Fibroblast of mammary gland (primary cell): ENCODE data around the gene KCTD10.

Source experiments
- DNase-seq: peaks from one replicate; pipeline ENCODE4 v3.0.0-alpha.2; 2010; ENCODE audit warnings: low read depth
- H3K4me3 ChIP-seq: 2 replicates; pipeline ENCODE4 v1.5.1; 2011; ENCODE audit warnings: low read depth, mild to moderate bottlenecking, low read length, moderate library complexity; ENCODE audit not compliant: control insufficient read depth
- TF ChIP-seq, protein P1 (sequence below): conservative IDR thresholded peaks from 2 replicates; pipeline ENCODE4 v1.5.1; 2011; ENCODE audit warnings: low read depth, low read length, inconsistent platforms; ENCODE audit not compliant: control insufficient read depth, insufficient read depth

Gene KCTD10, protein sequence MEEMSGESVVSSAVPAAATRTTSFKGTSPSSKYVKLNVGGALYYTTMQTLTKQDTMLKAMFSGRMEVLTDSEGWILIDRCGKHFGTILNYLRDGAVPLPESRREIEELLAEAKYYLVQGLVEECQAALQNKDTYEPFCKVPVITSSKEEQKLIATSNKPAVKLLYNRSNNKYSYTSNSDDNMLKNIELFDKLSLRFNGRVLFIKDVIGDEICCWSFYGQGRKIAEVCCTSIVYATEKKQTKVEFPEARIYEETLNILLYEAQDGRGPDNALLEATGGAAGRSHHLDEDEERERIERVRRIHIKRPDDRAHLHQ

DNA sequence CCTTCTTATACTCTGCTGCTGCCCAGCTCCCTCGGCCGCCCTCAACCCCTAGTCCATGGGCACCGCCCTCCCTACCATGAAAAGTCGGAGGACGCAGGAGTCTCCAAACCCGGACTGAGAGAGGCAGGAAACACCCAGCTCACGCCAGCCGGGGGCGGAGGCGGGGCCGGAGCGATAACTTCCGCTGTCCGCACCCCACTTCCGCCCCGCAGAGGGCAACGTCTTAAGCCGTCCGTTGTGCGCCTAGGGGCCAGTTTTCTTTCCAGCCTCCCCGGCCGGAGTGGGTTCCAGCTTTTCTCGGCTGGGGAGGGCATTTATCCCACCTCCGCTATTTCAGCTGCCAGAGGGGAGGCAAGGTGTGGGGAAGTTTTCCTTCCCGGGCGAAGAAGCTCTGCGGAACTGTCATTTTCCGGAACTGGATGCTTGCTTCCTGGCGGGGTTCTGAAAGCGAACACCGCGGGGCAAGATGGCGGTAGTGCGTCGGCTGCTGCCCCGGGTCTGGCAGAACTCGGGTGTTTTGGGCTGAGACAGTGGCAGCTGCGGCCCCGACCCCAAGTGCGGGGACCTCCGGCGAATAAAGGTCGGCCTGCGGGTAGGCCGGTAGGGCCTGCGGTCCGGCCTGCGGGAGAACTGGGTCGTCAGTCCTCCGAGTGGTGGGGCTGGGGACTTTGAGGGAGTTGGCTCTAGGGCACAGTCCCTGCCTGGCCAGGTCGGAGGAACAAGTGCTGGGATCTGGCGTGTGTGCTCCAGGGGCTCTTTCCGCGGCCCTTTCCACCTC, at the start of gene KCTD10, which contains the start of gene UBE3B:
KCTD10 (minus strand) TSS at position 116 of the 778 bp plus-strand sequence; CDS start at position 78, 38 bp downstream.
UBE3B (plus strand) TSS at position 450 of the 778 bp plus-strand sequence. CDS start 5,918 bp downstream, outside the sequence.
- TF ChIP-seq, protein P1, sequence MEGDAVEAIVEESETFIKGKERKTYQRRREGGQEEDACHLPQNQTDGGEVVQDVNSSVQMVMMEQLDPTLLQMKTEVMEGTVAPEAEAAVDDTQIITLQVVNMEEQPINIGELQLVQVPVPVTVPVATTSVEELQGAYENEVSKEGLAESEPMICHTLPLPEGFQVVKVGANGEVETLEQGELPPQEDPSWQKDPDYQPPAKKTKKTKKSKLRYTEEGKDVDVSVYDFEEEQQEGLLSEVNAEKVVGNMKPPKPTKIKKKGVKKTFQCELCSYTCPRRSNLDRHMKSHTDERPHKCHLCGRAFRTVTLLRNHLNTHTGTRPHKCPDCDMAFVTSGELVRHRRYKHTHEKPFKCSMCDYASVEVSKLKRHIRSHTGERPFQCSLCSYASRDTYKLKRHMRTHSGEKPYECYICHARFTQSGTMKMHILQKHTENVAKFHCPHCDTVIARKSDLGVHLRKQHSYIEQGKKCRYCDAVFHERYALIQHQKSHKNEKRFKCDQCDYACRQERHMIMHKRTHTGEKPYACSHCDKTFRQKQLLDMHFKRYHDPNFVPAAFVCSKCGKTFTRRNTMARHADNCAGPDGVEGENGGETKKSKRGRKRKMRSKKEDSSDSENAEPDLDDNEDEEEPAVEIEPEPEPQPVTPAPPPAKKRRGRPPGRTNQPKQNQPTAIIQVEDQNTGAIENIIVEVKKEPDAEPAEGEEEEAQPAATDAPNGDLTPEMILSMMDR, result no peak
- peak within 1 kb of the TSS; percentile 100 for H3K4me3 ChIP-seq
- DNase-seq, result peak; percentile 88

DNA sequence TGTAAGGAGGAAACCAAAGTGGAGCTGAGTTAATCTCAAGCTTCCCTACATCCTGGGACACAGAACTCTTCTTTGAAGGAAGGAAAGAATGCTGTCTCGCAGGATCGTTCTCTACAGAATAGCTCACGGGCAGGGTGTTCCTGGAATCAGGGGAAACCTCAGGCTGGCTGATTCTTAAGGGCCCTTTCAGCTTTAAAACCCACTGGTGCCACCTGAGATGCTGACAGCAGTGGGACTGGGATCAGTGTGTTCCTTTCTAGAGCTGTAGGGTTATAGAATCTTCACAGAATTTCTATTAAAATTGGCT, 48.1 kb upstream of the KCTD10 start:
- DNase-seq, result no peak
- TF ChIP-seq, protein P1, result no peak
- H3K4me3 ChIP-seq, result no peak overlapping the region

DNA sequence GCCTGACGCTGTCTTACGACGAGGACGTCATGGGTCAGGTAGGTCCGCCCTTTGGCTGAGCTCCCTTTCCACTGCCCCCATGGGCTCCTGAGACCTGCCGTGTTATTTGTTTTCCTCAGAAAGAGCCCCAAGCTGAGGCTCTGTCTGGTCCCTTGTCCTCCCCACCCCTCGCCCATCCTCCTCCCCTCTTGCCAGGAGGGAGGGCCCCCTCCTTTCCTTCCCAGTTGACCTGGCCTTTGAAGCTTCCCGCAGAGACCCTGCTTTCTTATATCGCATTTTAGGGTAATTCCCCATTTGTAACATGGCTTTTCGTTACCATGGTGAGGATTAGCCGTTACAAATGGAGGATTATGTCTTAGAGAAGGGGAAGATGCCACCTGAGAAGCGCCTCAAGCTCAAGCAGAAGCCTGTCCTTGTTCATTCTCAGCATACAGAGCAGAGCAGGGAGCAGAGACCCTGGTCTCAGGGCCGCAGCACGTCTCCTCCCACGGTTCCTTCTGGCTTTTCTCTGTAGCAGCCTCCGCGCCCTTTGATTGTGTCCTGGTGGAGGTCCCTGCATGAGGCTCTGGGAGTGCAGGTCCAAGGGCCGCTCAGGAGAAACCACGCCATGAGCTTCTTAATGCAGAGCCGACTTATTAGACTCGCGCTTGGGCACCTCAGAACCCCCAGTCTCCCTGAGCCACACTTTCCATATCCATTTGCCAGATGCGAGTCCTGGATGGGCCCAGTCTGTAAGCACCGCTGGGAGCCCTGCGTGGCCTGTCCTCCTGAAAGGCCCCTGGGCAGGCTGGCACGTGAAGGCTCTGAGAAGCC, 47.6 kb upstream of the KCTD10 start:
- no peak for DNase-seq
- no peak overlapping the region for H3K4me3 ChIP-seq
- TF ChIP-seq, protein P1, result no peak

DNA sequence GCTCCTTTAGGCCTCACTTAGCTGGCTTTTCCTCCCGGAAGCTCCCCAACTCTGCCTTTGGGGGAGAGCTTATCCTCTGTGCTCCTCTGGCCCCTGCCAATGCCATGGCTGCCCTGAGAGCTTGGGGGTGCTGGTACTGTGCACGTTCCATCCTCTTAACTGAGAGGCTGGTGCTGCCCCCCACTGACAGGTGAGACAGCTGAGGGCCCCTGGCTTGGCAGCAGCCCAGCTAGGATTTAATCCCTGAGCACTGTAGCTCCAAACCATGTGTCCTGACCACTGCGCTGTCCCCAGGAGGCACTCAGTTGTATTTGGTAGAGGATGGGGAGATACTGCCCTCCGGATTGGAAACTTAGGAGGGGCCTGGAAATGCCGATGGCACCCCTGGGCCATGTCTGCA, 46.4 kb upstream of the KCTD10 start:
- DNase-seq, result no peak
- H3K4me3 ChIP-seq, result no peak overlapping the region
- TF ChIP-seq, protein P1, result no peak

DNA sequence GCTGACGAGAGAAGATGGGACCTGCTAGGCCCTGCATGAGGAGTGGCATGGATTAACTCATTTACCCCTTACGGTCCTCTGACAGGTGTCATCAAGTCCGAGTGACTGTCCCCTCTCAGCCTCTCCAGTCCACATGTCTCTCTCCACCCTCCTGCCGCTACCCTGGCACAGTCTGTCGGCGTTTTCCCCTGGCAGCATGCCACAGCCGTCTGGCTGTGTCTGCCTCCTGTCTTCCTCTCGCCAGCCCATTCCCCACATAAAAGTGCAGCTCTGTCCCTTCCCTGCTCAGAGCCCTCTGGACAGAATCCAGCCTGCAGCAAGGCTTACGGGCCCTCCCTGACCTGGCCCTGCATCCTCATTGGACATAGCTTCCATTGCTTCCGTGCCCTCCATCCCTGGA, 46.0 kb upstream of the KCTD10 start:
- H3K4me3 ChIP-seq, result no peak overlapping the region
- TF ChIP-seq, protein P1, result no peak
- no peak for DNase-seq

DNA sequence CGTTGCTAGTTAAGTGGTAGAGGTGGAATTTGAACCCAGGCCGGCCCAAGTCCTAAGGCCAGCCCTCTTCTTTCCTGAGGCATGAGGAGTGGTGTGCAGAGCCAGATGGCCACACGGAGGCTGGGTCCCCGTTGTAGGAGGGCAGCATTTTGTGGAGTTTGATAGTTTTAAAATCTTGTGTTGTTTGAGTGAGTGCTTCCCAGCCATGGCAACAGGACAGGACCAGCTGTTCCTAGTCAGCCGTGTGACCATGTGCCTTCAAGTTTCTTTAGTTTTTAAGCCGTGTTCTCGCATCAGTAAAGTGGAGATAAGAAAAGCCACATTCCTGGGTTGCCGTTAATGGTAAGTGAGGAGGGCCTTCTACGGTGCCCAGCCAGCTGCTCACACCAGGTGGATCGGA, 44.7 kb upstream of the KCTD10 start:
- no peak overlapping the region for H3K4me3 ChIP-seq
- TF ChIP-seq, protein P1, result no peak
- no peak for DNase-seq
